ENCODE data around the gene MR1.

DNA sequence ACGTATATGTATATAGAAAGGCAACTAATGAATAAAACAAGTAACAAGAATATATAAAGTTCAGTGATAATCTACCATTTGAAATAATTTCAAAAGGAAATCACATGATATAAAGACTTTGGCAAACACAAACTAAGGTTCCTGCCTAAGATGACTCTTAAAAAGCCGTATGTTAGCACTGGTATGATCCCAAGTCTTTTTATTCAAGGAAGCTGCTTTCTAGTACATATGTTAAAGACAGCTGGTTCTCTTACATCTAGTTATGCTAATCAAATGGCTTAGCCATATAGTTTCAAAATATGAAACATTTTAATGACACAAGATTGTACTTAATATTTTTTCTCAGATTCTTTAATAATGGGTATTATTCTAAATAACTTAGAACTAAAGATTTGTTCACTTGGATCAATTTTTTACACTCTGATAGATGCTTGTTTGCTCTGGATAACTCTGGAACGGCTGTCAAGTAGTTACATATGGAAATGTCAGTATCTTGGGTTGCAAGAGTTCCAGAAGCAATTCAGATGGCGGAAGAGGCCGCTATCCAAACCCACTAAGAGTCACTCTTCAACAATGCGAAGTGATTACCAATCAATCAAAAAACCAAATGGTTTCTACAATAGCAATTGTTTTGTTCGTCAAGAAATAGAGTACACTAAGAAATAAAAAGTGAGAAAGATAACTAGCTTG, 32.5 kb upstream of the MR1 start:
- TF ChIP-seq, protein P1, sequence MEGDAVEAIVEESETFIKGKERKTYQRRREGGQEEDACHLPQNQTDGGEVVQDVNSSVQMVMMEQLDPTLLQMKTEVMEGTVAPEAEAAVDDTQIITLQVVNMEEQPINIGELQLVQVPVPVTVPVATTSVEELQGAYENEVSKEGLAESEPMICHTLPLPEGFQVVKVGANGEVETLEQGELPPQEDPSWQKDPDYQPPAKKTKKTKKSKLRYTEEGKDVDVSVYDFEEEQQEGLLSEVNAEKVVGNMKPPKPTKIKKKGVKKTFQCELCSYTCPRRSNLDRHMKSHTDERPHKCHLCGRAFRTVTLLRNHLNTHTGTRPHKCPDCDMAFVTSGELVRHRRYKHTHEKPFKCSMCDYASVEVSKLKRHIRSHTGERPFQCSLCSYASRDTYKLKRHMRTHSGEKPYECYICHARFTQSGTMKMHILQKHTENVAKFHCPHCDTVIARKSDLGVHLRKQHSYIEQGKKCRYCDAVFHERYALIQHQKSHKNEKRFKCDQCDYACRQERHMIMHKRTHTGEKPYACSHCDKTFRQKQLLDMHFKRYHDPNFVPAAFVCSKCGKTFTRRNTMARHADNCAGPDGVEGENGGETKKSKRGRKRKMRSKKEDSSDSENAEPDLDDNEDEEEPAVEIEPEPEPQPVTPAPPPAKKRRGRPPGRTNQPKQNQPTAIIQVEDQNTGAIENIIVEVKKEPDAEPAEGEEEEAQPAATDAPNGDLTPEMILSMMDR (IDR thresholded peaks at IDR 0.05) = no peak
- no peak for TF ChIP-seq POLR2A (IDR thresholded peaks at IDR 0.05)
